Stimulated activated CD4-positive, alpha-beta T cell treated with anti-CD3 and anti-CD28 coated beads, Interleukin-4, amount 100 ng/mL, for 4 hours (primary cell): ENCODE results near the gene PTPRU.

Source experiments
- DNase-seq, 2 experiments: peaks; one replicate each; pipeline ENCODE4 v3.0.0-alpha.2; 2020

PTPRU gene

DNA sequence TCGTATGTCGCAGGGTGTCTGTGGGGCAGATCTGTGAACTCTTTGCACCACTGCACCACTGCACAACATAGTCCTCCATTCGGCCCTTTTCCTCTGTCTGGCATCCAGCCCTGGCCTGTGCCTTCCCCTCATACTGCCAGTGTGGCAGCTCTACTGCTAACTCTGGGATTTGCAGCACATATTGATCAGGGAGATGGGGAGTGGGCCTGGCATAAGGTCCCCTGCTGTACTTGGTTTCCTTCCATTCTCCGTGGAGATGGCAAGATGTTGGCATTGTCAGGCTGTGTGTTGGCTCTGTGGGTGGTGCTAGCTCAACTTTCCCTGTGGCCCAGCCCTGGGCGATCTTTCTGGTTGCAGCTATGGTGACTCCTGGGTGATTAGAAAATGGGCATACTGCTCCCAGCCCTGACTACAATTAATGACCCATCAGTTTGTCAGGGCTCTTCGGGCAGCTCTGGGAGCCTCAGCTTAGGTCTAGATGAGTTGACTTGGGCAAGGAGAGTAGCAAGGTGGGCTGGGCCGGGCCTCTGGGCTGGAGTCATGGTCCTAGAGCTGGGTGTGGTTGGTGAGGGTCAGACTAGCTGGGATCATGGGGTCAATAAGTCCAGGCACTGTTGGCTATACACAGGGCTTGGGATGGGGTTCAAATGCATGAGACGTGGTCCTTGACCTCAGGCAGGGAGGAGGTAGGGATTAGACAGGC lies 11.4 kb downstream of the PTPRU start:
- DNase-seq, result no peak

DNA sequence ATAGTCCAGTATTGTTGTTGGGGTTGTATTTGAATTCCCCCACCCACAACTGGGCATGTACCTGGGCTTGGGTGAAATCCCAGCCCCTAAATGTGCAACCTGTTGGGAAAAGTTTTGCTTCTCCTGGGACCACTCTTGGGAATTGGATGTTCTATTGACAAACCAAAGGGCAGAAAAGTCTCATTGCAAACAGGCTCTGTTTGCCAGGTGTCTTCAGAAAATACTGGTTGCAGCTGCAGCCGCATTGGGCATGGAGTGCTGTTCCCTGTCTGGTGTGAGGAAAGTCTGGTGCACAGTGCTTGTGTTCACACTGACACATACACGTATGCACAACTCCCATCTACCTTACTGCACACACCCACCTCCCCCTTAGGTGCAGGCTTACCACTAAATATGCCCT lies 12.1 kb downstream of the PTPRU start:
- no peak for DNase-seq

DNA sequence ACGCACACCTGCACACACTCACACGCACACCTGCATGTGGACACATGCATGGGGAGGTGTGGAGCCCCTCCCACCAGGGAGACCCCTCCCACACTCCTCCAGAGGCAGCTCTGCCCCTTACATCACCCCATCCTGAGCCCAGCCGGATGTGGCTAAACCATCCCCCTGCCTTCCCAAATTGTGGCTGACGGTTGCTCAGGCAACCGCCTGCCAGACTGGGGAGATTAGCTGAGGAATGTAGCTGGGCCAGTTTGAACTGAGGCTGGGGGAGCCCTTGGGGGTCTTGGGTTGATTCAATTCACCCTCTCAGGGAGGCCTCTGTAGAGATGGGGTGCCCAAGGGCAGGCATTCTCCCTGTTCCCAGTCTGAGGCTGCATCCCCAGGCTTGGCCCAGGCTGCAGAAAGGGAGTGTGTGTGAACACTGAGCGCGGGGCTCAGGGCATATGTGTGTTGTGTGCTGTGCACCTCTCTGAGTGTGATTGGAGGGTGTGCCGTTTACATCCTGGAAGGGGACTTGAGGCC lies 12.9 kb downstream of the PTPRU start:
- DNase-seq, result no peak

- DNase-seq, result no peak
Observed at GRCh38 chr1:29249951-29250581, 13.7 kb downstream of the PTPRU start.

DNA sequence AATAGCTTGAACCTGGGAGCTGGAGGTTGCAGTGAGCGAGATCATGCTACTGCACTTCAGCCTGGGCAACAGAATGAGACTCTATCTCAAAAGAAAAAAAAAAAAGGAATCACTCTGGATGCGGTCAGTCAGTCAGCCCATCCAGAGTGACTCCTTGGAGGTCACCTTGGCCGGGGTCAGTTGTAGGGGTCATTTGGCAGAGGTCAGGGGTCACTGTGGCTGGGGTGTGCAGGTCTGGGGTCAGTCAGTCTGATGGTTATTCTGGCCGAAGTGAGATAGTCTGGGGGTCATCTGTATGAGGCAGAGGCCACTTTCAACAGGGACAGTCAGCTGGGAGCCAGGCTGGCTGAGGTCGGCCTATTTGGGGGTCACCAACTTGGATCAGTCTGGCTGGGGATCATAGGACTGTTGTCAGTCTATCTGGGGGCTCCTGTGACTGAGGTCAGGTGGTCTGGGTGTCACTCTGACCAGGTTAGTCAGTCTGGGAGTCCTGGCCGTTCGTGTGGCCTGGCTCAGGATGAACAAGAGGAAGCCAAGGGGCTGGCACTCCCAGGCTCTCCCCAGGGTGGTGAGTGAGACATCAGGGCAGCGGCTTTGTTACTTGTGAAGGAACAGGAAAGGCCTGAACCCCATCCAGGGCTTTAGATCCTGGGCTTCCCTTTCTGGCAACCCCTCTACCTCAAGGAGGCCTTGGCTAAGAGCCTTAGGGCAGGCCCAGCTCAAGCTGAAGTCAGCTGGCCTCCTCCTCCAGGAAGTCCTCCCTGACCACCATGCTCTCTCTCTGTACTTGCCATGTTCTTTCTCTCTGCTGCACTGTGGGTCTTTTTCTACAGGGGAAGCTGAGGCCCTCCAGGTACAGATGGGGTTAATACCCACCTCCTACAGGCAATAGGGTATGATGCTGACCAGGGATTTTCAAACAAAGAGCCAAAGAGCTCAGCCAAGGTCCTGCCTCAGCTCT lies 15.1 kb downstream of the PTPRU start:
- no peak for DNase-seq

DNA sequence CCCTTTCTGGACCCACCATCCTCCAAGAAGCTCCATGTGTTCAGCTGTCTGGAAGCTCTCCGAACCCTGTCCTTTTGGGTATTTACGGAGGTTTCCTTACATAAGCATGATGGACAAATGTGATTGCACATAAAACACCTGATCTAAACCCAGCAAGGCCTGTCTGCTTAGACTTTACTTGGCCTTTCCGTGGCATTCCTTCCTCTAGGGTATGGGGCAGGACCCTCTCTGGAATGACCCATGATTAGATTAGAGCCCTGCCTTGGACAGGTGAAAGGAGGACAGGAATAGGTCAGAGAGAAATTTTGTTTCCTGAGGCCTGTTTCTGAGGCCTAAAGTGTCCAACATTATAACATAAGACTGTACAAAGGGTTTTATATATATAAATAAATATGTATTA lies 16.9 kb downstream of the PTPRU start:
- DNase-seq, result no peak

DNA sequence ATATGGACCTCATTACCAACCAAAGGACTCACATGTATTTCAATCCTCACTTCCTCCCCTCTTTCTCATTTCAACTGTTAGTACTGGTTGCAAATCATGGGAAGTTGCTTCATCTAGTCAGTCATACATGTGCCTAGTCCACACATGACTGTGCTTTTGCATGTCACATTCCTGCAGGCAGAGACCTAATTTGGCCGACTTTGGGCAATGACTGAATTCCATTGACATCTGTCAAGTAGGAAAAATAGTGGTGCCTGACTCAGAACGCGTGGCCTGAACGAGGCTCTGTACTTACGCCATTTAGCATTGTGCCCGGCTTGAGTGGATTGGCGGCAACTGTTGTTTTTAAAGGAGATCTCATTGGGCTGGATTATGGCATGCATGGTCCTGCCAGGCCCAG lies 18.0 kb downstream of the PTPRU start:
- no peak for DNase-seq

- no peak for DNase-seq
Observed at GRCh38 chr1:29255134-29255666, 18.9 kb downstream of the PTPRU start.

DNA sequence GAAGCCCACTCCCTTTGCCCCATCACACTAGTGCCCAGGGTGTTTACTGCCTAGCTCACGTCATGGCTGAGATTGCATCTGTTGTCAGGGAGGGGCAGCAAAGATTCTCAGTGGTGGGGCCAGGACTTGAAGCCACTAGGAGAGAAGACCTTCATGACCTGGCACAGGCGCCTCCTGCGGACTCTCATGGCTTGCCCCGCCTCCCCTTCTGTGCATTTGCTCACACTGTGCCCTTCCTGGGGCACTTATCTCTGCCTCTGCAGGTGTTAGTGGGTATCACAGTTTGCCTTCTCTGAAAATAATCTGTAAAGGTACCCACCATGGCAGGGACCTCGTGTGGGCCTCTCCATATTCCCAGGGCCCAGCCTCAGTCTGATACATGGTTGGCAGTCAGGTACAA lies 20.1 kb downstream of the PTPRU start:
- no peak for DNase-seq

GRCh38 chr1:29256979-29257804 lies 20.9 kb downstream of the PTPRU start:
- no peak for DNase-seq

GRCh38 chr1:29258189-29258975 lies 22.1 kb downstream of the PTPRU start:
- DNase-seq, result no peak

DNA sequence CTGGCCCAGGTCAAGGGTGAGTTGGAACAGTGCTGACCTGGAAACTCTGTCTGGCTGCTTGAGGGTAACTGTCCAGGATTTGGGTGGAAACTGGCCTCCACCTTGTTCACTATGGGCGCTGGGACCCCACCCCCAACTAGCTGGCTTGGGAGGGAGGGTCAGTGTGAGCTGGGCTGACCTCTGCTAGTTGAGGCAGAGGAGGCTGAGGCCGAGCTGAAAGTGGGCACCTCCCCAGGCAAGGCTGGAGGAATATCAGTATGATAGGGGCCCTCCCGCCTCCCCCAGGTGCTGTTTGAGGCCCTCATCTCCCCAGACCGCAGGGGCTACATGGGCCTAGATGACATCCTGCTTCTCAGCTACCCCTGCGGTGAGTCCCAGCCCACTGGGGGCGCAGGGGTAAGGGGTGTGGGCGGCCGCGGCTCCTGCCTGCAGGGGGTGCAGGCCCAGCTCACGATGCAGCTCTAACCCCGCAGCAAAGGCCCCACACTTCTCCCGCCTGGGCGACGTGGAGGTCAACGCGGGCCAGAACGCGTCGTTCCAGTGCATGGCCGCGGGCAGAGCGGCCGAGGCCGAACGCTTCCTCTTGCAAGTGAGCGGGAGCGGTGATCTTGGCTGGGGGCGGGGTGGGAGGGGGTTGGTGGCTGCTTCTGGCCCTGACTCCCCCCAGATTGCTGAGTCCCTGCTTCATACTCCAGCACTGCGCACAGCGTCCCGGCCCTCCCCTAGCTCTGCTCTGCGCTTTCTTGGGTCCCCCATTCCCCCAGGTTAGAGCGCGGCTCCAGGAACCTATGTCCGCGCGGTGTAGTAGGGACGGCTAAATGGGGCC lies 22.9 kb downstream of the PTPRU start:
- no peak for DNase-seq

- DNase-seq, result peak; percentile 20 to 51
Observed at GRCh38 chr1:29259802-29260441, 23.6 kb downstream of the PTPRU start.

- DNase-seq, result no peak
Observed at GRCh38 chr1:29260531-29260930, 24.2 kb downstream of the PTPRU start.

GRCh38 chr1:29264773-29265389 lies 28.6 kb downstream of the PTPRU start:
- no peak for DNase-seq

DNA sequence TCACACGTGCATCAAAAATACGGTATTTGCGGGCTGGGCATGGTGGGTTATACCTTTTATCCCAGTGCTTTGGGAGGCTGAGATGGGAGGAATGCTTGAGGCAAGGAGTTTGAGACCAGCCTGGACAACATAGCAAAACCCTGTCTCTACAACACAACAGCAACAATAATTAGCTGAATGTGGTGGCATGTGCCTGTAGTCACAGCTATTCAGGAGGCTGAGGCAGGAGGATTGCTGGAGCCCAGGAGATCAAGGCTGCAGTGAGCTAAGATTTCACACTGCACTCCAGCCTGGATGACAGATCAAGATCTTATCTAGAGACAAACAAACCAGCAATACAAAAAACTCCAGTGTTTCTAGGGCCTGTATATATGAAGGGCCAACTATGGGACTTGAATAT lies 30.6 kb downstream of the PTPRU start:
- no peak for DNase-seq

GRCh38 chr1:29267321-29268070 lies 31.2 kb downstream of the PTPRU start:
- no peak for DNase-seq

DNA sequence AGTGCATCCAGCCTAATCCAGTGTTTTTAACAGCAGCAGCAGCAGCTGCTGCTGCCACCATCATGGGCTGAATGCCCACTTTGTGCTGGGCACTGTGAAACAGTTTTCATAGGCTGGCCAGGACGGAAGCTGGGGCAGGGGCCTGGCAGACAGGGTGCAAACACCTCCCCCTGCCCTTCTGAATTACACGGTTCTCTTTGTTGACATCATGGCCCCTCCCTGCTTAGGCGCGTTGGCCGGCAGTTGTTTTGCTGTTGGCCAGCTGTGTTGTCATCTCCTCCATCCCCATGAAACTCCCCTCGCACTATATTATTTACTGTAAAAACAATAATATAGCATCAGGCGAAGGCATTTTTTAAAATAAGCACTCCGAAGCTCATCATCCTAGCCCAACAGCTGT lies 33.1 kb downstream of the PTPRU start:
- no peak for DNase-seq
